ENCODE measurements around the gene CLN3.

Gene CLN3

DNA sequence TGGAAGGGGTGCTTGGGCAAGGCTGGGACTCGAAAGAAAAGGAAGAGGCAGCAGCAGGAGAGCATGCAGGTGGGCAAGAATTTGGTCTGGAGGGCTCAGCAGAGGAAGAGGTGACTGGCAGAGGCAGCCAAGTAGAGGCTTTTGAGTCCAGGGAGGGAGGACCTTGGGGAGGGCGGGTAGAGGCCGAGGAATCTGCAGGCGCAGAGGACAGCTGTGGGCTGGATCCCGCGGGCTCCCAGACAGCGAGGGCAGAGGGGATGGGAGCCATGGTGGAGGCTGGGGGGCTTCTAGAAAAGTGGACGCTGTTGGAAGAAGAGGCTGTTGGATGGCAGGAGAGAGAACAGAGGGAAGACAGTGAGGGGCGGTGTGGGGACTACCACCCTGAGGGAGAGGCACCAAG is 5.5 kb upstream of the CLN3 start:
- TF ChIP-seq, protein P1, sequence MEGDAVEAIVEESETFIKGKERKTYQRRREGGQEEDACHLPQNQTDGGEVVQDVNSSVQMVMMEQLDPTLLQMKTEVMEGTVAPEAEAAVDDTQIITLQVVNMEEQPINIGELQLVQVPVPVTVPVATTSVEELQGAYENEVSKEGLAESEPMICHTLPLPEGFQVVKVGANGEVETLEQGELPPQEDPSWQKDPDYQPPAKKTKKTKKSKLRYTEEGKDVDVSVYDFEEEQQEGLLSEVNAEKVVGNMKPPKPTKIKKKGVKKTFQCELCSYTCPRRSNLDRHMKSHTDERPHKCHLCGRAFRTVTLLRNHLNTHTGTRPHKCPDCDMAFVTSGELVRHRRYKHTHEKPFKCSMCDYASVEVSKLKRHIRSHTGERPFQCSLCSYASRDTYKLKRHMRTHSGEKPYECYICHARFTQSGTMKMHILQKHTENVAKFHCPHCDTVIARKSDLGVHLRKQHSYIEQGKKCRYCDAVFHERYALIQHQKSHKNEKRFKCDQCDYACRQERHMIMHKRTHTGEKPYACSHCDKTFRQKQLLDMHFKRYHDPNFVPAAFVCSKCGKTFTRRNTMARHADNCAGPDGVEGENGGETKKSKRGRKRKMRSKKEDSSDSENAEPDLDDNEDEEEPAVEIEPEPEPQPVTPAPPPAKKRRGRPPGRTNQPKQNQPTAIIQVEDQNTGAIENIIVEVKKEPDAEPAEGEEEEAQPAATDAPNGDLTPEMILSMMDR (conservative IDR thresholded peaks at IDR 0.05; ENCODE audit: low read depth, low read length): no peak
- DNase-seq (ENCODE audit: low read depth): no peak
- H3K4me3 ChIP-seq (ENCODE audit: low read depth, low read length): no peak overlapping the region

DNA sequence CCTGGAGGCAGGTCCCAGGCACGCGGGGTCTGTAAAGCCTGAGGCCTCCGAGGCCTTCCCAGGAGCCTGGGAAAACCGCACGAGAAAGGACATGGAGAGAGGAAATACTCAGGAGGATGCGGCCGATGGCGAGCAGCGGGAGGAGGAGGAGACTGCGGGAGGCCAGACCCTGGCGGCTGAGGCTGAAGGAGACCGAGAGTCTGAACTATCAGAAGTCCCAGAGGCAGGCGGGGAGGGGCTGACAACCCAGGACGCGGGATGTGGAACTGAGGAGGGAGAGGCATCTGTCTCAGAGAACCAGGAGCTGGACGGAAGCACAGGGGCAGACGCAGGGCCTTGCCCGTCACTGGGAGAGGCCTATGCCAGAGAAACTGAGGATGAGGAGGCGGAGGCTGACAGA is 5.0 kb upstream of the CLN3 start:
- H3K4me3 ChIP-seq (ENCODE audit: low read depth, low read length): no peak overlapping the region
- TF ChIP-seq, protein P1 (conservative IDR thresholded peaks at IDR 0.05; ENCODE audit: low read depth, low read length): no peak
- no peak for DNase-seq (ENCODE audit: low read depth)

DNA sequence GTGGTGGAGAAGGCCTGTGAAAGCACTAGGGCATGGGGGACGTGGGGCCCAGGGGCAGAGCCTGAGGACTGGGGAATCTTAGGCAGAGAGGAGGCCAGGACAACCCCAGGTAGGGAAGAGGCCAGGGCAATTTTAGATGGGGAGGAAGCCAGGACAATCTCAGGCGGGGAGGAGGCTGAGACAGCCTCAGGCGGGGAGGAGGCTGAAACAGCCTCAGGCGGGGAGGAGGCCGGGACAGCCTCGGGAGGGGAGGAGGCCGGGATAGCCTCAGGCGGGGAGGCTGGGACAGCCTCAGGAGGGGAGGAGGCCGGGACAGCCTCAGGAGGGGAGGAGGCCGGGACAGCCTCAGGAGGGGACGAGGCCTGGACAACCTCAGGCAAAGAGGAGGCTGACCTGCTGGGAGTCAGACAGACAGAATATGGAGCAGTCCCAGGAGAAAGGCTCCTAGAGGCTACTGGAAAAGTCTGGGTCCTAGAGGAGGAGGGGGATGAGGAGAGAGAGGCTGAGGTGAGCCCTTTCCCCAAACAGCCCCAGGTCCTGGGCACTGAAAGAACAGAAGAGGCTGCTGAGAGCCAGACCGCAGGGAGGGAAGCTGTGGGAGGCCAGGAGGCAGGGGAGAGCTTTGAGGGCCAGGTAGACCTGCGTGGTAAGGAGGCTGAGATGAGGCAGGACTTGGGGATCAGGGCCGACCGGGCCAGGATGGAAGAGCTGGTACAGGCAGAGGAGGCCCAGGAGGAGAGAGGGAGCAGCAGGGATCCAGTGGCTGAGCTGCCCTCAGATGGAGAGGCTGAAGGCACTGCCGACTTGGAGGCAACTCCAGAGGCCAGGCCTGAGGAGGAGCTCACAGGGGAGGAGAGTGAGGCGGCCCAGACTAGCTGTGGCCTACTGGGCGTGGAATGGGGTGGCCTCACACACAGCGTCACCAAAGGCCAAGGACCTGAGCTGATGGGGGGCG is 4.2 kb upstream of the CLN3 start:
- TF ChIP-seq, protein P1 (conservative IDR thresholded peaks at IDR 0.05; ENCODE audit: low read depth, low read length): no peak
- no peak overlapping the region for H3K4me3 ChIP-seq (ENCODE audit: low read depth, low read length)
- DNase-seq (ENCODE audit: low read depth): no peak

DNA sequence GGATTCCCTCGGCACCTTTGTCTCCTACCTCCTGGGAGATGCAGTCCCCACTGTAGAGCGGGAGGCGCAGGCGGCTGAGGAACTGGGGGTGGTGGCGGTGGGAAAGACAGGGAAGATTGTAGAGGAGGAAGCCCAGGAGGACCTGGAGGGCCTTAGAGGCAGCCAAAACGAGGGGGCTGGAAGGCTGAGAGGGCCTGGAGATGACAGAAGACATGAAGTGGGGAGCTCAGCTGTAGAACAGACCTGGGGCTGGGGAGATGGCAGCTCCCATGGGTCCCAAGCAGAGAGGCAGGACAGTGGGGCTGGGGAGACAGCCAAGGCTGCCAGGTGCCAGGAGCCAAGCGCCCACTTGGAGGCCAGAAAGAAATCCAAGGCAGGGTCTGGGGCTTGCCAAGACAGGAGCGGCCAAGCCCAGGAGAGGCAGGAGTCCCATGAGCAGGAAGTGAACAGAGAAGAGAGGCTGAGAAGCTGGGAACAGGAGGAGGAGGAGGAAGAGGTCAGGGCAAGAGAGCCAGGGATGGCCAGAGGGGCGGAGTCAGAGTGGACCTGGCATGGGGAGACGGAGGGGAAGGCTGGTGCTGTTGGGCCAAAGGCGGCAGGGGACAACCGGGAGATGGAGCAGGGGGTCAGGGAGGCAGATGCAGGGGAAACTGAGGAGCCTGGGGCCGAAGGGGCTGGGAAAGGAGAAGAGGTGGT is 3.4 kb upstream of the CLN3 start:
- H3K4me3 ChIP-seq (ENCODE audit: low read depth, low read length): no peak overlapping the region
- TF ChIP-seq, protein P1 (conservative IDR thresholded peaks at IDR 0.05; ENCODE audit: low read depth, low read length): no peak
- DNase-seq (ENCODE audit: low read depth): no peak

DNA sequence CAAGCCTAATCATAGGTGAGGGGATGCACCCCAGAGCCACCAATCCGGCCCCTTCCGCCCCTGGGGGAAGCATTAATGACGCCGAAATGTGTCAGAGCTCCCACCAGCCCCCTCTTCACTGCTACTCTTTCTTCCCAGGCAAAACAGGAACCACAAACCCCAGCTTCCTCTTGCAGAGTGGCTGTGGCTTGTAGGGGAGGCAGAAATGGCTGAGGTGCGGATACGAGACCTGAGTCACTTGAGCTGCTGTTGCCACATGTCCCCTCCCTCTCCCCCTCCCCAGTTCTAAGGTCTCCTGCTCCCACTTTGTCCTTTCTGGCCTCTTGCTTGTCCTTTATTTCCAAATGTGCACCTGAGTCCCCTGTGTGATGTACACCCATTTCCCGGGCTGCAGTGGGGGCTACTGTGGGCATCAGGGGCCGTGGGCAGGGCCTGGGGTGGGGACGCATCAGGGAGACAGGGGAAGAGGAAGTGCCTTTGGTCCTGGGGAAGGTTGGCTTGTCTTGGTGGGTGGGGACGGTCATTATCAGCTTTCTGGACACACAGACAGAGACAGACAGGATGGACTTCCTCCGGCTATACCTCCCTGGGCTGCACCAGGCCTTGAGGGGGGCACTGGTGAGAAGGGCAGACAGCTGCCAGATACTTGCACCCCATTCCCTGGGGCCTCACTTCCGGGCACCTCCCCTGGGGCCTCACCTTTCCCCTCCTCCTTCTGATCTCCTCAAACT is 2.4 kb upstream of the CLN3 start, which contains the start of gene APOBR:
Gene APOBR (plus strand): TSS at position 523 of the 731 bp plus-strand sequence. CDS start 39 bp downstream, at position 562.
- DNase-seq (ENCODE audit: low read depth): no peak
- TF ChIP-seq, protein P1 (conservative IDR thresholded peaks at IDR 0.05; ENCODE audit: low read depth, low read length): no peak
- no peak within 1 kb of the TSS for H3K4me3 ChIP-seq (ENCODE audit: low read depth, low read length)

DNA sequence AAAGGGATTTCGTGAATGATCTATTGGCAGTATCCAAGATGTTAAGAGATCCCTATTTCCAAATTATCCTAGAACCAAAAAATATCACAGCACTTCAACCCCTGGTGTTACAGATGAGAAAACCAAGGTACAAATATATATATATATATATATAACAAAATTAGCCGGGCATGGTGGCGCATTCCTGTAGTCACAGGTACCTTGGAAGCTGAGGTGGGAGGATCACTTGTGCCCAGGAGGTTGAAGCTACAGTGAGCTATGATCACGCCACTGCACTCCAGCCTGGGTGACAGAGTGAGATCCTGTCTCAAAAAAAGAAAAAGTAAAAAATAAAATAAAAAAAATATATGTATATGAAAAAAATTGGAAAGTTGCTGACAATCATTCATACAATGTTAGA is 637 bp upstream of the CLN3 start:
- no peak for DNase-seq (ENCODE audit: low read depth)
- TF ChIP-seq, protein P1 (conservative IDR thresholded peaks at IDR 0.05; ENCODE audit: low read depth, low read length): no peak
- H3K4me3 ChIP-seq (ENCODE audit: low read depth, low read length): peak overlapping the region; percentile 98

All from choroid plexus epithelial cell (primary cell).